H9 (cell line): ENCODE measurements around the gene SECISBP2. TPM values are rescaled to one million over a fixed set of nuclear protein-coding genes. Genes with fewer than 3 reads are reported as not detected.

Source experiments
- DNase-seq: peaks from one replicate; pipeline ENCODE4 v3.0.0-alpha.2; 2017
- H2AFZ ChIP-seq: one replicate; pipeline ENCODE4 v1.6.1; 2013; ENCODE audit warnings: mild to moderate bottlenecking, low read length, control low read depth, moderate library complexity
- H2AK5ac ChIP-seq: 2 replicates; pipeline ENCODE4 v1.6.1; 2013; ENCODE audit warnings: low read length, control low read depth, mixed read lengths; ENCODE audit not compliant: insufficient read length
- H2BK120ac ChIP-seq: one replicate; pipeline ENCODE4 v1.6.1; 2013; ENCODE audit warnings: low read depth, mild to moderate bottlenecking, low read length, control low read depth, inconsistent platforms; ENCODE audit not compliant: poor library complexity, severe bottlenecking
- H2BK12ac ChIP-seq: 2 replicates; pipeline ENCODE4 v1.6.1; 2013; ENCODE audit warnings: low read length, control low read depth, mixed read lengths, low read depth; ENCODE audit not compliant: insufficient read length
- H2BK15ac ChIP-seq: 2 replicates; pipeline ENCODE4 v1.6.1; 2013; ENCODE audit warnings: low read depth, low read length, control low read depth
- H2BK20ac ChIP-seq: one replicate; pipeline ENCODE4 v1.6.1; 2013; ENCODE audit warnings: low read depth, mild to moderate bottlenecking, low read length, control low read depth, inconsistent platforms; ENCODE audit not compliant: poor library complexity, severe bottlenecking
- H2BK5ac ChIP-seq: 2 replicates; pipeline ENCODE4 v1.6.1; 2013; ENCODE audit warnings: low read length, control low read depth, mixed read lengths; ENCODE audit not compliant: insufficient read length
- H3K14ac ChIP-seq: 2 replicates; pipeline ENCODE4 v1.6.1; 2013; ENCODE audit warnings: low read length, control low read depth; ENCODE audit not compliant: insufficient read depth
- H3K18ac ChIP-seq: 2 replicates; pipeline ENCODE4 v1.6.1; 2013; ENCODE audit warnings: low read depth, mild to moderate bottlenecking, mixed read lengths, low read length, control low read depth; ENCODE audit not compliant: insufficient read length
- H3K23ac ChIP-seq: 2 replicates; pipeline ENCODE4 v1.6.1; 2013; ENCODE audit warnings: low read length, control low read depth, mixed read lengths, low read depth; ENCODE audit not compliant: insufficient read length
- H3K23me2 ChIP-seq: 2 replicates; pipeline ENCODE4 v1.6.1; 2013; ENCODE audit warnings: low read depth, mild to moderate bottlenecking, mixed read lengths, low read length, control low read depth; ENCODE audit not compliant: insufficient read length, poor library complexity, severe bottlenecking
- H3K27ac ChIP-seq: 2 replicates; pipeline ENCODE4 v1.5.1; 2013; ENCODE audit warnings: low read length, control low read depth, mixed read lengths, low read depth; ENCODE audit not compliant: insufficient read length
- H3K27me3 ChIP-seq: 2 replicates; pipeline ENCODE4 v1.6.1; 2013; ENCODE audit warnings: low read length, control low read depth, inconsistent platforms; ENCODE audit not compliant: insufficient read depth
- H3K4ac ChIP-seq: 2 replicates; pipeline ENCODE4 v1.6.1; 2013; ENCODE audit warnings: low read depth, mild to moderate bottlenecking, control low read depth, inconsistent platforms, low read length, moderate library complexity
- H3K4me1 ChIP-seq: 2 replicates; pipeline ENCODE4 v1.6.1; 2013; ENCODE audit warnings: low read length, control low read depth, inconsistent platforms; ENCODE audit not compliant: insufficient read depth
- H3K4me2 ChIP-seq: 2 replicates; pipeline ENCODE4 v1.6.1; 2013; ENCODE audit warnings: low read length, control low read depth, mixed read lengths; ENCODE audit not compliant: insufficient read length, insufficient read depth
- H3K56ac ChIP-seq: 2 replicates; pipeline ENCODE4 v1.6.1; 2013; ENCODE audit warnings: low read depth, mild to moderate bottlenecking, mixed read lengths, low read length, control low read depth; ENCODE audit not compliant: insufficient read length
- H3K79me1 ChIP-seq: 2 replicates; pipeline ENCODE4 v1.6.1; 2013; ENCODE audit warnings: low read depth, mild to moderate bottlenecking, moderate library complexity, low read length, control low read depth, inconsistent platforms; ENCODE audit not compliant: insufficient read depth, poor library complexity, severe bottlenecking
- H3K79me2 ChIP-seq: 2 replicates; pipeline ENCODE4 v1.6.1; 2013; ENCODE audit warnings: low read length, control low read depth, inconsistent platforms; ENCODE audit not compliant: insufficient read depth
- H3K9ac ChIP-seq: 2 replicates; pipeline ENCODE4 v1.6.1; 2013; ENCODE audit warnings: low read length, control low read depth, mixed read lengths; ENCODE audit not compliant: insufficient read length; ENCODE audit errors: extremely low read depth
- H3K9me3 ChIP-seq: one replicate; pipeline ENCODE4 v1.6.1; 2013; ENCODE audit warnings: low read depth, low read length, inconsistent platforms; ENCODE audit not compliant: control insufficient read depth
- H3T11ph ChIP-seq: one replicate; pipeline ENCODE4 v1.6.1; 2013; ENCODE audit warnings: mild to moderate bottlenecking, low read length, control low read depth, inconsistent platforms
- H4K20me1 ChIP-seq: one replicate; pipeline ENCODE4 v1.6.1; 2013; ENCODE audit not compliant: control insufficient read depth, insufficient read length, insufficient read depth
- H4K5ac ChIP-seq: 2 replicates; pipeline ENCODE4 v1.6.1; 2013; ENCODE audit warnings: low read depth, mild to moderate bottlenecking, mixed read lengths, low read length, control low read depth; ENCODE audit not compliant: insufficient read length
- H4K8ac ChIP-seq: replicated peaks from 2 replicates; pipeline ENCODE4 v1.6.1; 2013; ENCODE audit warnings: low read length, control low read depth, mixed read lengths, low read depth; ENCODE audit not compliant: insufficient read length
- H4K91ac ChIP-seq: 2 replicates; pipeline ENCODE4 v1.6.1; 2013; ENCODE audit warnings: low read depth, mild to moderate bottlenecking, moderate library complexity, mixed read lengths, low read length, control low read depth; ENCODE audit not compliant: insufficient read length
- H3K27ac Mint-ChIP-seq, 3 experiments: 2 replicates in 2 of 3; 3 replicates in 1 of 3; pipeline ENCODE4 v1.8.0; 2020 to 2021; ENCODE audit warnings: mixed read lengths in 3 of 3, mild to moderate bottlenecking in 1 of 3, moderate library complexity in 1 of 3
- H3K27me3 Mint-ChIP-seq: 2 replicates; pipeline ENCODE4 v1.8.0; 2021; ENCODE audit warnings: low read depth, mild to moderate bottlenecking, moderate library complexity, mixed read lengths
- H3K36me3 Mint-ChIP-seq, 3 experiments: 2 replicates in 2 of 3; 3 replicates in 1 of 3; pipeline ENCODE4 v1.8.0; 2020 to 2021; ENCODE audit warnings: low read depth in 3 of 3, mixed read lengths in 3 of 3; ENCODE audit not compliant: insufficient read depth in 1 of 3
- H3K4me1 Mint-ChIP-seq, 2 experiments: 2 replicates each; pipeline ENCODE4 v1.8.0; 2020; ENCODE audit warnings: mixed read lengths in 2 of 2
- H3K4me3 Mint-ChIP-seq, 2 experiments: 2 replicates in 1 of 2; 3 replicates in 1 of 2; pipeline ENCODE4 v1.8.0; 2020 to 2021; ENCODE audit warnings: mild to moderate bottlenecking in 2 of 2, mixed read lengths in 2 of 2, moderate library complexity in 1 of 2
- H3K9me3 Mint-ChIP-seq, 2 experiments: 2 replicates in 1 of 2; 3 replicates in 1 of 2; pipeline ENCODE4 v1.8.0; 2020; ENCODE audit warnings: mild to moderate bottlenecking in 2 of 2, mixed read lengths in 2 of 2, moderate library complexity in 1 of 2
- WGBS: extraction: QIAGEN DNeasy Blood & Tissue Kit; methylation state at CpG from one replicate; pipeline ENCODE4 v1.1.7; 2013; ENCODE audit warnings: missing lambda C conversion rate, low lambda C conversion rate, mixed read lengths; ENCODE audit not compliant: insufficient read length; ENCODE audit errors: extremely low coverage; 5-methylcytosine and 5-hydroxymethylcytosine counted together
- total RNA-seq: library from RNA; stranded (reverse); gene quantifications from 2 replicates; pipeline ENCODE4 v1.2.1, GENCODE V29; 2021
- TF ChIP-seq, protein P1 (sequence below): fragments of 200-600 bp; sonication (generic); conservative IDR thresholded peaks from 3 replicates; pipeline ENCODE4 v1.8.0; 2021; ENCODE audit warnings: antibody characterized with exemption, mild to moderate bottlenecking

The SECISBP2 gene
- total RNA-seq, 1 experiment from 2014 or later = 62.7 TPM

DNA sequence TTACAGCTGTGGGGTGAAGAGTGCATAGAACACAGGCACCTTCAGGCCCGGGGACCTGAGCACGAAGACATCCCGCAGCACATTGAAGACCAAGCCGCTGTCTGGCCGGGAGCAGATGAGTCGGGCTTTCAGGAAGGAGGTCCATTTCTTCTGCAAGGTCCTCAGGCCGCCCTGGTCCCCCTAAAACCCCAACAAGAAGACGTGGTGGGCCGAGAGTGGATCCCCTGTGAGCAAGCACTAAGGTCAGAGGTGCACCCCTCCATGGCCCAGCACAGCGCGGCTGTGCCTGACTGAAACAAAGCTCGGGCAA lies 70.5 kb downstream of the SECISBP2 start:
- no peak overlapping the region for H3K27ac ChIP-seq
- Mint-ChIP-seq H3K4me3 (no peak overlapping the region), H3K4me1 (peaks cover 0 to under 1% of the 10 kb centered on the region in 2 experiments; a peak in 1 of 4 replicates), H3K9me3 (no peaks in the 10 kb centered on the region), H3K27me3 (no peaks in the 10 kb centered on the region; the same call in 1 of the 2 replicates), H3K27ac (no peak overlapping the region), H3K36me3 (peaks cover 35 to 91% (median 82%) of the 10 kb centered on the region in 3 experiments; a peak in 6 of 7 replicates)
- H3K56ac ChIP-seq = no peak overlapping the region
- no peak overlapping the region for H3K23ac ChIP-seq
- no peak overlapping the region for H2BK20ac ChIP-seq
- no peak overlapping the region for H2BK5ac ChIP-seq
- H4K91ac ChIP-seq = no peak overlapping the region
- no peak overlapping the region for H3K4me2 ChIP-seq
- no CpG with 5 or more reads among the region's 12 CpGs for WGBS
- no peak overlapping the region for H2BK12ac ChIP-seq
- no peak overlapping the region for H4K5ac ChIP-seq
- H3K18ac ChIP-seq = no peak overlapping the region
- no peak overlapping the region for H3K4ac ChIP-seq
- no peak overlapping the region for H2BK15ac ChIP-seq
- no peaks in the 10 kb centered on the region for H3K79me1 ChIP-seq
- no peak for DNase-seq
- no peaks in the 10 kb centered on the region for H3K4me1 ChIP-seq
- H3K9me3 ChIP-seq = no peaks in the 10 kb centered on the region
- no peak overlapping the region for H2AK5ac ChIP-seq
- TF ChIP-seq, protein P1, sequence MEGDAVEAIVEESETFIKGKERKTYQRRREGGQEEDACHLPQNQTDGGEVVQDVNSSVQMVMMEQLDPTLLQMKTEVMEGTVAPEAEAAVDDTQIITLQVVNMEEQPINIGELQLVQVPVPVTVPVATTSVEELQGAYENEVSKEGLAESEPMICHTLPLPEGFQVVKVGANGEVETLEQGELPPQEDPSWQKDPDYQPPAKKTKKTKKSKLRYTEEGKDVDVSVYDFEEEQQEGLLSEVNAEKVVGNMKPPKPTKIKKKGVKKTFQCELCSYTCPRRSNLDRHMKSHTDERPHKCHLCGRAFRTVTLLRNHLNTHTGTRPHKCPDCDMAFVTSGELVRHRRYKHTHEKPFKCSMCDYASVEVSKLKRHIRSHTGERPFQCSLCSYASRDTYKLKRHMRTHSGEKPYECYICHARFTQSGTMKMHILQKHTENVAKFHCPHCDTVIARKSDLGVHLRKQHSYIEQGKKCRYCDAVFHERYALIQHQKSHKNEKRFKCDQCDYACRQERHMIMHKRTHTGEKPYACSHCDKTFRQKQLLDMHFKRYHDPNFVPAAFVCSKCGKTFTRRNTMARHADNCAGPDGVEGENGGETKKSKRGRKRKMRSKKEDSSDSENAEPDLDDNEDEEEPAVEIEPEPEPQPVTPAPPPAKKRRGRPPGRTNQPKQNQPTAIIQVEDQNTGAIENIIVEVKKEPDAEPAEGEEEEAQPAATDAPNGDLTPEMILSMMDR = no peak
- H3K9ac ChIP-seq = no peak overlapping the region
- H2BK120ac ChIP-seq = no peak overlapping the region
- no peak overlapping the region for H3T11ph ChIP-seq
- no peaks in the 10 kb centered on the region for H3K27me3 ChIP-seq
- no peaks in the 10 kb centered on the region for H3K23me2 ChIP-seq
- H4K8ac ChIP-seq = no peak overlapping the region
- H3K79me2 ChIP-seq = no peaks in the 10 kb centered on the region
- H3K14ac ChIP-seq = no peak overlapping the region
- H2AFZ ChIP-seq = no peak overlapping the region
- H4K20me1 ChIP-seq = no peaks in the 10 kb centered on the region
